ENCODE data around the gene CCDC154.

CCDC154 gene

DNA sequence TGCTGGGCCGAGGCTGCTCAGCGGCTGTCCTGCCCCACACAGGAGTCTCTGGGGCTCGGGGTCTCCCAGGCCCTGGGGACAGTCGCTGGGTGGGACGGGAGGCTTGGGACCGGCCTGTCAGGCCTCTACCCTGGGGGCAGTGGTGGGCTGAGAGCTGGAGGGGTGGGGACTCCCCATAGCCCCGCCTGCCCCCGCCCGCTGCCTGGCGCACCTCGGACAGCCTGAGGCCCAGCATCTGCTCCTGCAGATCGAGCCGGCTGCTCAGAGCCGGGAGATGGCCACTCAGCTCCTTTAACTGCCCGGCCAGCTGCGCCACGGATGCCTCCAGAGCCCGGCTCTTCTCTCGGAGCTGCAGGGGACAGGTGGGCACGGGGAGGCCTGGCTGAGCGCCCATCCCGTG is 6.8 kb downstream of the CCDC154 start:
- DNase-seq: no peak

DNA sequence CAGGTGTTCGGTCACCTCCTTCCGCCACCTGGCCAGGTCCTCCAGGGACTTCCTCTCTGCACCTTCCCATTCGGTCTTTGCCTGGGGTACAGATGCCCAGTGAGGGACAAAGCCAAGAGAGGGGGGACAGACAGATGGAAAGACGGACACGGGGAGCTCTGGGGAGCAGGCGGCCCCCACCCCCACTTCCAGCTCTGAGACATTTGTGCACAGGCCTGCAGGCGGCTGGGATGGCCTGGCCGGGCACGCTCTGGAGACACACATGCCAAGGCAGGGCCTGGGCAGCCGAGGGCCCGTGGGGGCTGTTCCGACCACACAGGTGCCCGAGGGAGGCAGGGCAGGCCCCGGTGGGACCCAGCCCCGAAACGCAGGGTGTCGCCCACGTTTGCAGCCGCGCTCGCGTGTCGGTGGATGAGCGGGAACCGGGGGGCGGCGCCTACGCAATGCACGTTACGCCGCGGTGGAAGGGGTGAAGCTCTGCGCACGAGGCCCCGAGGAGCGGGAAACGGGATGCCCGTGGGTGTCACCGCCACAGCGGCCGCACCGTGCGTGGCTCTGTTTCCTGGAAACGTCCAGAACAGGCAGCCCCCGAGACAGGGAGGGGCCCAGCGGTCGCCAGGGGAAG is 7.5 kb downstream of the CCDC154 start:
- DNase-seq: no peak

DNA sequence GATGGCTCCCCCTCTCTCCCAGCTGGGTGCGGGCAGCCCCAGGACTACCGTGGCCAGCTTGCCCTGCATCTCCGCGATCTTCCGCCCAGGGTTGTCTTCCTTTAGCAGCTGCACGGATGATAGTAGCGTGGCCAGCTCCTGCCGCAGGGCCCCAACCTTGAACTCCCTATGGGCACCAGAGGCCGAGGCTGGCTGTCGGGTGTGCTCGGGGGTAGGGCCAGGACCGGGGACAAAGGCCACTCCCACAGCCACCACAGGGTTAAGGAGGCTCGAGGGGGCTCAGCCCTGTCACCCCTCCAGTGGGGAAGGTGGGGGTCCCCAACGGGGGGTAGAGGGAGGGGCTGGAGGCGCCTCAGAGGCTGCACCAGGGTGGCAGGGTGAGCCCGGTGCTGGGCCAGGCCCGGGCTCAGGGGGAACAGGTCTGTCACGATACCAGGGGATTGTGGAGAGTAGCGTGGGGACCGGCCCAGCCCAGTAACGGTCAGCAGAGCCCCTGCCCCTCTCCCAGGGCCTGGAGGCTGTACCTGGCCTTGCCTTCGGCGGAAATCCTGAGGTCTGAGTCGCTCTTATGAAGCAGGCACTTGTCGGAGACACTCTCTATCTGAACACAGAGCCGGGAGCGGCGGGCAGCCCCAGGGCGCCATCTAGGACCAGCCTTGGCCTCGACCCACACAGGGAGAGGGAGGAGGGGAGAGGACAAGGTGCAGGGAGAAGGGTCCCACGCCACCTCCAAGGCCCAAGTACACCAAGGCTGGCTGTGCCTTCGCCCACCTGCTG is 8.2 kb downstream of the CCDC154 start:
- DNase-seq: no peak

DNA sequence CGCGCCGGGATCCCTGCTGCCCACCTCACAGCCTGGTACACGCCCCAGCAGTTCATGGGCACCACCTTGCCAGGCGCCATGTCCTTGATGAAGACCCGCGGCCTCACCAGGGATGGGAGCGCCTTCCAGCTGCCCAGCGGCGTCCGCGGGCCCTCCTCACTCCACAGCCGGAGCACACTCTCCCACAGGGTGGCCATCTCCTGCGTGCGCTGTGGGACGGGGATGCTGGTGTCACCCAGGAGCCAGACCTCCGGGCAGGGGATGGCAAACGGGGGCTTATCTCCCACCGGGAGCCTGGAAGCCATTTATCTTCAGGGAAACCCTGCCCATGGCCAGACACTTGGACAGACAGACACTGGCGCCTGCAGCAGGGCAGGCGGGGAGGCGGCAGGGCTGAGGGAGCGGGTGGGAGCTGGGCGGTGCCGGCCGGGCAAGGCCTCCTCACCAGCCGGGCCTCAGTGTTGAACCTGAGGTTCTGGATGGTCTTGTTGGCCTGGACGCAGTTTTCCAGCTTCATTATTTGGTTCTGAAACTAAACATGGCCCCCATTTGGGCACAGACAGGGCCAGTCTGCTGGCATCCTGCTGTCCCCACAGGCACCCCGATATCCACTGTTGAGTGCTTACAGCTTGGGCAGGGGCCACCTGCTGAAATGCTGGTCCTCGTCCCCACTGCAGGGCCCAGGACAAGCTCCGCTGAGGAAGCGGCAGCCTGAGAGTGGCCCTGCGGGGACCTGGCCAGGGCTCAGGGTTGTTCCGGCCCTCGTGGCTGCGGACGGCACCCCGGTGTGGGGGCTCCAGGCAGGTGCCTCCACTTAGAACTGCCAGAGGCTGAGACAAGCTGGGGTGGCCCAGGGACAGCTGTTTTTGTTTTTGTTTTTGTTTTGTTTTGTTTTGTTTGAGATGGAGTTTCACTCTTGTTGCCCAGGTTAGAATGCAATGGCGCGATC is 9.4 kb downstream of the CCDC154 start:
- DNase-seq: no peak

DNA sequence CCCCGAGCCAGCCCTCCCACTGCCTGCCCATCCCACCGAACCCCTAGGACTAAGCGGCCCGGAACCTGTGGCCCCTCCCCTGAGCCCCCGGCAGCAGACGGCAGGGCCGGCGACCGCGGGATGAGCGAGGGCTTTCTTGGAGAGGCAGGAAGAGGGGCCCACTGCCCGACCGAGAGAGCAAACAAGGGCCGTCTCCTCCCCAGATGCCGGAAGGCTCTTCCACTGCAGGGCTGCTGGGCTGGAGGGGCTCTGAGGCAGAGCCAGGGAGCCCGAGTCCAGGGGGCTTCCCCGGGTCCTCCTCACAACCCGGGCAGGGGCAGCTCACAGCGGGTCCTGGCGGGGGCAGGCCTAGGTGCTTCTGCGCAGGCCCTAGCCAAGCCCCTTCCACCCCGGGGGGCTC is 10.6 kb downstream of the CCDC154 start:
- DNase-seq: no peak

DNA sequence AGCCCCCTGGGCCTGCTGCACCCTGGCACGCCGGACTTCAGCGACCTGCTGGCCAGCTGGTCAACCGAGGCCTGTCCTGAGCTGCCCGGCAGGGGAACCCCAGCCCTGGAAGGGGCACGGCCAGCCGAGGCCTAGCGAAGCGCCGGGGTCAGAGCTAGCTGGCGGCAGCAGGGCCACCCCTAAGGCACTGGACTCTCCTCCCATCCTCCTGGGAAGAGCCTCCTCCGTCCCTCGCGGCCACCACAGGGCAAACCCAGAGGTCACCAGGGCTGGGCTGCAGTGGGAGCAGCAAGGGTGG is 11.1 kb downstream of the CCDC154 start:
- DNase-seq: no peak

DNA sequence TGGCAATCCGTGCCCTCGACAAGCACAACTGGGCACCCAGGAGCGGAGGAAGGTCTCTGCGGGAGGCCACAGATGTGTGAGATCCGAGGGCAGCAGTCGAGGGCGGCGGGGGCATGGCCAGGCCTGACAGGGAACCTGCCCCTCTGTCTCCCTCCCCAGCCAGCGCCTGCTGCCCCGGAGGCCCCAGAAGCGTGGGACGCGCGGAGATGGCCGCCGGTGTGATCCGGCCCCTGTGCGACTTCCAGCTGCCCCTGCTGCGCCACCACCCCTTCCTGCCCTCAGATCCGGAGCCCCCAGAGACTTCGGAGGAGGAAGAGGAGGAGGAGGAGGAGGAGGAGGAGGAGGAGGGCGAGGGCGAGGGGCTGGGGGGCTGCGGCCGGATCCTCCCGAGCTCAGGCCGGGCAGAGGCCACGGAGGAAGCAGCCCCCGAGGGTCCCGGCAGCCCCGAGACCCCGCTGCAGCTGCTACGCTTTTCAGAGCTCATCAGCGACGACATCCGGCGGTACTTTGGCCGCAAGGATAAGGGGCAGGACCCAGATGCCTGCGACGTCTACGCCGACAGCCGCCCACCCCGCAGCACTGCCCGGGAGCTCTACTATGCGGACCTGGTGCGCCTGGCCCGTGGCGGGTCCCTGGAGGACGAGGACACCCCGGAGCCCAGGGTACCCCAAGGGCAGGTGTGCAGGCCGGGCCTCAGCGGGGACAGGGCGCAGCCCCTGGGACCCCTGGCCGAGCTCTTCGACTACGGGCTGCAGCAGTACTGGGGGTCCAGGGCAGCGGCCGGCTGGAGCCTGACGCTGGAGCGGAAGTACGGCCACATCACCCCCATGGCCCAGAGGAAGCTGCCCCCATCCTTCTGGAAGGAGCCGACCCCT is 11.7 kb downstream of the CCDC154 start:
- no peak for DNase-seq

DNA sequence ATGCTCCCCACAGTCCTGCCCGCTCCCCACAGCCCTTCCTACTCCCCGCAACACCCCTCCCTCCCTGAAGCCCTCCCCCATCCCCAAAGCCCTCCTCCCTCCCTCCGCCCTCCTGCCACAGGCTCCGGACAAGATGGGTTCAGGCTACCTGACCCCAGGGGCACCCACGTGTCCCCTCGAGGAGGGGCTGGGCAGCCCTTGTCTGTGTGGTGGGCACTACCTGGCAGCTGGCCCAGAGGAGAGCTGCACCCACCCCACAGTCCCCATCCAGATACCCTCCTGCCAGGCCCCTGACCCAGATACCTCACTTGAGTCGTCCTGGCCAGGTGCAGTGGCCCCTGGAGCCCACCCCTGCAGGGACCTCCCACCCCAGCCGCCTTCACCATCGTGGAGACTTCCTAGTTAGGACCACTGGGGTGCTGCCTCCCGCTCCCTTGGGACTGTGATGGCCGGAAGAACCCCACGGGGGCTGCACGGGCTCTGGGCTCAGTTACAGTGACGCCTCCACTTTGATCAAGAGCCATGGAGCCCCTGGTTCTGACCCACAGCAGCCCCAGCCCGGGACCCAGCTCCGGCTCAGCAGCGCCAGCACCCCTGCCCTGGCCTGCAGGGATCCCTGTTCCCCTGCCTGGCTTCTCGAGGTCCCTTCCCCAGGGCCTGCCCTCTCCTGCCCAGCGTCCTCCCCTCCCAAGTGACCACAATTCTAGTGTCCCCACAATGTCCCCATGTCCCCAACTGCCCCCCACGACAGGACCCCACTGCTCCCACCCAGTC is 12.7 kb downstream of the CCDC154 start:
- DNase-seq: no peak

DNA sequence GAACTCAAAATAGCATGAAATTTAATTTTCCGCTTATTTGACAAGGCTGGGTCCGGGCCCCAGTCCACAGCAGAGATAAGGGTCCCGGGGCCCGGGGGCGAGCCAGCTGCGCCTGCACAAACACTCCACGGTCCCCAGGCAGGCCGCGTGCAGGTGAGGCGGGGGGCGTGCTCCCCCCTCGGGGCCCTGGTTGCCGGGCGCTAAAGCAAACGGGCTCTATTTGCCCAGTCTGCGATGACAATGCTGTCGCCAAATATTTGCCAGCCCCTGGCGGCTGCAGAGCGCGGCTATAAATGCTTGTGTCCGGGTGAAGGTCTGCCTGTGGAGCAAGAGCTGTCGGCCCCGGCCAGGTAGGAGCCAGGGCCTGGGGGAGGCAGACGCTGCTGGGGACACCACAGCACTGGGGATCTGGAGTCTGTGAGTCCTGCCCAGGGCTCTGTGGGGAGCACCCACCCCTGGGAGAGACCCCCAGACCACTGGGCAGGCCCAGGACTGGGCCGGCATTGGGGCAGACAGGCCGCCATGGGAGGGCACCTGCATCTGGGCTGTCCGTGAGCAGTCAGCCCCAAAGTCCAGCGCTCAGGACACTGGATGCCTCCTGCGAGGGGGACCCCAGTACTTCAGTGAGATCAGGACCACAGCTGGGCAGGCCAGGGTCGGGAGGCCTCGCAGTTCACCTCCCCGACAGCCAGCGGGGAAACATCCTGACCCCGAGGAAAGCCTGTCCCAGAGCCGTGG is 13.4 kb downstream of the CCDC154 start, which contains the start of gene PERCC1:
PERCC1 (plus strand) TSS at position 320 of the 738 bp plus-strand sequence. CDS start 1,516 bp downstream, outside the sequence.
- no peak for DNase-seq

DNA sequence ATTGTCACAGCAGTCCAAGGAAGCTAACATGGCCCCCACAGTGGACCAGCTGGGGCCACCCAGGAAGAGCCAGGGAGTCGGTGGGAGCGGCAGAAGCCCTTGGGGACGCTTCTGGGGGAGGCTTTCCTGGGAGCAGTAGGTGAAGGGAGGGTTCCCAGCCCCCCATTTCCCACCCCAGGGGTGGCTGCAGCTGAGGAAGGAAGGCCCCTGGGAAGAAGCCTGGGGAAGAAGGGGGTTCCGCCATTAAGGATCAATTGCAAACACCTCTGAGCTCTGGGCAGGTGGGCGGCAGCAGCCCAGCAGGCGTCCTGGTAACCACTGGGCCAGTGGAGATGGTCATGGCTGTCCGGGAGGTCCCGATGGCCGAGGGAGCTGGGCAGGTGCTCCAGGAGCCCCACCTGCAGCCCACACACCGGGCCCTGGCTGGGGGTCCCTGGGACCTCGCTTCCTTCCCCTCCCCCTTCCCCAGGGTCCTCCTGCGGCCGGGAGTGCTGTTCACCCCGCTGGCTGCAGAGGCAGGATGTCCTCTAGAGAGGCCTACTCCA is 14.1 kb downstream of the CCDC154 start:
- DNase-seq: no peak

DNA sequence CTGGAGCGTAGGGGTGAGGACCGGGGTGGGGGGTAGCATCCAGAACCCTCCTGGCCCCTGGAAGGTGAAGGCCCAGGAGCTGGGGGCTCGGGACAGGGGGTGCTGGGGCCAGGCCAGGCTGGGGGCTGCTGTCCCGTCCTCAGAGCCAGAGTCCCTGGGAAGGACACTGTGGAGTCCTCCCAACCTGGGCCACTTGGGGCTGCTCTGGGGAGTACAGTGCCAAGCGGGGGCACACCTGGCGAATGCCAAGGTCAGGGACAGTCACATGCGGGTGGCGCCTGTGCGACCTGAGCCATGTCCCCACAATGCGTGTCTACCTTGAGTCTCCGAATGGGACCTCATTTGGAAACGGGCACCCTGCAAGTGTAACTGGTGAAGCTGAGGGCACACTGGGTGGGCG is 14.7 kb downstream of the CCDC154 start:
- no peak for DNase-seq

DNA sequence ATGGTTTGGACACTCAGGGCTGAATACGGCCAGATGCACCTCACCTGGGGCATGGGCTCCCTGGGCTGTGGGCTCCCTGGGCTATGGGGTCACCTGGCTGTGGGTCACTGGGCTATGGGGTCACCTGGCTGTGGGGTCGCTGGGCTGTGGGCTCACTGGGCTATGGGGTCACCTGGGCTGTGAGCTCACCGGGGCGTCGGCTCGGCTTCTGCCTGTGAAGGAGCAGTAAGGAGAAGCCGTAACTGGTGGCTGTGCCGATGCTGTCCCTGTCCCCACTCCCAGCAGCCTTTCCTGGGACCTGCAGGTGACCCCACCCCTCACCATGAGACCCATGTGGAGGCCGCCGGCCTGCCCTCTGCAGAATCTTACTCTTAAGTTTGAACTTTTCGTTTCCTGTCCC is 15.3 kb downstream of the CCDC154 start:
- DNase-seq: no peak

DNA sequence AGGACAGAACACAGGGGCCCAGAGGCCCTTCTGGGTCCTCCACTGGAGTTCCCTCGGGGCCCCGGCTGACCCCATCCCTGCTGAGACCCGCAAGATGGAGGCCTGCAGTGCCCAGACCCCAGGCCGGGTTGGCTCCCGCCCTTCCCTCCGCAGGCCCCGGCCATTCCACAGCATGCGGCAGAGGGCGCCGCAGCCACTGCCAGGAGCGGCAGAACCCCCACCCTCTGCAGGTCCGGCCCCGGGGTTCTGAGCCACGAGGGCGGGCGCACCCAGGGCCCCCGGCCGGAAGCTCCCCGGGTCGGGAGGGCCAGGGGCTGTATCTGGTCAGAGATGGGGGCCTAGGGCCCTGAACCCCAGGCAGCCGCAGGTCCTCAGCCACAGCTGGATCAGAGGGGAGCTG is 15.8 kb downstream of the CCDC154 start:
- DNase-seq: peak; percentile 72

DNA sequence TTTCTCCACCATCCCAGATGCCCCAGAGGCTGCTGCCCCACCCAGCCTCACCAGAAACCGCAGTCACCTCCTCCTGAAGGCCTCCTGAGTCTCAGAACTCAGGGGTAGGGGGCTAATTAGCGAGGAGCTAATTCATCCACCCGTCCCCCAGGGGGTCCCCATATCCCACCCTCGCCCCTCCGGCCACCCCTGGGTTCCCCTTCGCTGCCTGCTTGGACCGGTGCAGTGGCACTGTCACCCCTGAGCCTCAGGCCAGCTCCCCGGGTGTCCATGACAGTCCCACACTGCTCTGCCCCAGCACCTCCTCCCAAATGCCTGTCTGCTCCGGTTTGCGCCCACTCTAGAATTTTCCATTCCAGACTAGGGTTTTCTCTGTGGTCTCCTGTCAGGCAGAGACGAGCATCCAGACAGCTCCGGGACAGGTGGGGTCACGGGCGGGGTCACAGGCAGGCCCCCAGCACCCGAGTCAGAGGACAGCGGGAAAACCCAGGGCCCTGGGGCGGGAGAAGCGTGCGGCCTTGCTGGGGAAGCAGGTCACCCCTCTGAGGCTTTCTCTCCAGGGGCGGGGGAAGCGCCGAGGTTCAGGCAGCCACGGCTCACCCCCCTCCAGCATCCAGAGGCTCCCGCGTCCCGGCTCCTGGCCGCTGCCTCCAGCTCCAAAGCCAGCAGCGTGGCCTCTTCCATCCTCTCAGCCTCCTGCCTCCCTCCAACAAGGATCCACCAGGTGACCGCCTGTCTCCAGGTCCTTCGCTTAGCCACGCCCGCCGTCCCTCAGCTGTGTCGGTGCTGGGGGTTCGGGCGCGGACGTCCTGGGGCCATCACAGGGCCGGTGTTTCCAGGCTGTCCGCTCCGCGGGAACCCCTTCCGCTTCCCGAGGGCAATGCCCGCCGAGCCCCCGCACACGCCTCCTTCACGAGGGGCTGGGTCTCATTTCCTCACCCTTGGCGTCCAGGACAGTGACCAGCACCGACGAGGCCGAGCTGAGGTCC is 16.6 kb downstream of the CCDC154 start:
- DNase-seq: no peak

DNA sequence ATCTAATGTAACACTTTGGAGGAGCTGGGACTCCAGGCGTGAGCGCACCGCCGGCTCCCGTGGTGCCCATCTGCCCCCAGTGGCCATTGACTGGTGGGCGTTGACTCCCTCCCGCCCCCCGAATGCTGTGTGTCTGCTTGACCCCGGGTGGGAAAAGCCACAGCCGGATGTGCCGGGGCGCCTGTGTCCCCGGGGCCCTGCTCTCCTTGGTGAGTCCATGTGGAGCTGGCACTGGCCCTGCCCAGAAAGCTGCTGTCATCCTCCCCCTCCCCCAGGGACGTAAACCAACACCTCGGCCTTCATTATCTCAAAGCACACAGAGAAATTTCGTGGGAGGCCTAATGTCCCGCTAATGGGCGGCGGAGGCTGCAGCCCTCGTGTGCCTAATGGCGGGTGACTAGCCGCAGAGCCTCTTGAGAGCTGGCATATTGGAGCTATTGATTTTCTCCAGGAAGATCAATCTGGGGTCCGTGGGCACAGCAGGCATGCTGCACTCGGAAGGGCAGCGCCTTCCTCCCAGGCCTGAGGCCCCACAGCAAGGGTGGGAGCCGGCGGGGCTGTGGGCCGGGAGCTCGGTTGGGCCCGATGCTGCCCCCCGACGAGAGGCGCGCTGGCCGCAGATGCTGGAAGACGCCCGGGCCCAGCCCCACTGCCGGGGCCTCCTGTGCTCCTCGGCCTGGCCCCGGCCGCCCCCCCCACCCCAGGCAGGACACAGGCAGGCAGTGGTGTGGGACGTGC is 17.5 kb downstream of the CCDC154 start:
- DNase-seq: no peak

DNA sequence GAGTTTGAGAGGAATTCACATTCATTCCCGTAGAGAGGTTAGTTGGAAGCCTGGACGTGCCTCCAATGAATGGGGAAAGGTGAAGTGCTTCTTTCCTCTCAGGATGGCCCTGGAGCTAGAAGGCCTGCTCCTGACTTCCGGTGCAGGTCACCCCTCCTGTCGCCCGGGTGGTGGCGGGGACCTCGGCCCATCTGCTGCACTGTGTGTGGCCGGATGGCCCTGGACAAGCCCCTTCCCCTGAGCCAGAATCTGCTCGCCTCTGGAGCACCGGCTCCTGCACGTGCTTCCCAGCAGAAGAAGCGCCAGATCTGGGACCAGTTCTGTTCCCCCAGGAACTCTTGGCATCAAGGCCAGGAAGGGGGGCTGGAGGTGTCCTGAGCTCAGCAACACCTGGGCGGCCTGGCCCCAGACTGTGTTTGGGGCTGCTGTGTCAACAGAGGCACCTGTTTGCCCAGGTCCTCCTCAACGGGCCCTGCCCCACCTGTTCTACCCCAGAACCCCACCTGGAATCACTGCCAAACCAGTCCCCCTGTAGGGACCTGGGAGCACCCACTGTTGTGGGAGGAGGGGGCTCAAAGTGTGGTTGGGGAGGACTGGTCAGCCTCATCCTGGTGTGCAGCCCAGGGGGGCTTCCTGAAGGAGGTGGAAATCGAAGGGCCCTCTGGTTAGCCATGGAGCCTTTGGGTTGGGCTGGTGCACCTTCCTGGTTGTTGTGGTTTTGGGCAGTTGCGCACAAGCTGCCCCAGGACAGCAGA is 18.6 kb downstream of the CCDC154 start:
- no peak for DNase-seq

DNA sequence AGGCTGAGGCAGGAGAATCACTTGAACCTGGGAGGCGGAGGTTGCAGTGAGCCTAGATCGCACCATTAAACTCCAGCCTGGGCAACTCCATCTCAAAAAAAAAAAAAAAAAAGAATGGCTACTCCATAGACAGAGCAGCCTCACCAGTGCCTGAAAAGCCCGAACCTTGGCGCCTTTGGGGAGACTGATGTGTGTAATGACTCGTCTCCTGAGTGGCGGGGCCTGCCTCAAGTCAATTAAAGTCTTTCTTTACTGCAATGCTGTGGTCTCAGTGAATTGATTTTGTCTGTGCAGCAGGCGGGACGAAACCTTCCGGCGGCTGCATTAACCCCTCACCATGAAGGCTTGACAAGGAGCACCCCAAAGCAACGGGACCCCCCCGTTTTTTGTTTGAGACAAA is 20.3 kb downstream of the CCDC154 start:
- no peak for DNase-seq

DNA sequence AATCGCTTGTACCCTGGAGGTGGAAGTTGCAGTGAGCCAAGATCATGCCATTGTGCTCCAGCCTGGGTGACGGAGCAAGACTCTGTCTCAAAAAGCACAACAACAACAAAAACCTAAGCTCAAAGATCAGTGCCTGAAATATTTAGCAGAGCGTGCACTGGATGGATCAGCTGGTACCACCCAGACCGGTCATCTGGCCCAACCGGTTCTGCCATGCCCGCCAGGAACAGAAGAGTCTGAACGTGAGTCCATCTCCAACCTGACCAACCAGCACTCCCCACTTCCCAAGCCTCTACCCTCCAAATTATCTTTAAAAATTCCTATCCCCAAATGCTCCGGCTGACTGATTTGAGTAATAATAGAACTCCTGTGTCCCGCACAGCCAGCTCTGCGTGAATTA is 22.3 kb downstream of the CCDC154 start:
- DNase-seq: no peak
